Activated naive CD4-positive, alpha-beta T cell treated with anti-CD3 and anti-CD28 coated beads, Interleukin-2, amount 50 U/mL, for 16 hours (primary cell): ENCODE data around the gene HYPK.
"Not testable (repeated sequence)": the region's sequence is repeated elsewhere in the genome, so short reads cannot be mapped to it uniquely, and the experiment has no call there.

ENCODE experiments used
- DNase-seq: peaks from one replicate; pipeline ENCODE4 v3.0.0-alpha.2; 2020

Gene HYPK

DNA sequence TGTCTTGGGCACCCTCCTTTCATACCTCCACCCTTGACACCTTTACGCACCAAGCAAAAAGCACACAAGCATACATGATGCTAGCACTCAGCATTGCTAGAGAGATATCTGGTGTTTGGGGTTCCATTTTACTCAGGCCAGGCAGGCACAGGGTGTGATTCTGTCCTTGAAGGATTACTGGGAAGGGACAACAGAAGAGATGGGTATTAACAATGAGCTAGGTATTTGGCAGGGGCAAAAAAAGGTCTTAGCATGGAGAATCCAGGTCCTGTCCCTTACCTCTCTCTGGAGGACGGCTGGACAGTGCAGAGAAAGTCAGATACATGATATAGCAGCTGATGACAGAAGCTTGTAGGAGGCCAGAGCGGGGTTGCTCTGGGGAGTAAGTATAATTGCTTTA is 3.8 kb upstream of the HYPK start:
- no peak for DNase-seq

GRCh38 chr15:43799209-43799944 is 1.0 kb upstream of the HYPK start:
- DNase-seq, result no peak

DNA sequence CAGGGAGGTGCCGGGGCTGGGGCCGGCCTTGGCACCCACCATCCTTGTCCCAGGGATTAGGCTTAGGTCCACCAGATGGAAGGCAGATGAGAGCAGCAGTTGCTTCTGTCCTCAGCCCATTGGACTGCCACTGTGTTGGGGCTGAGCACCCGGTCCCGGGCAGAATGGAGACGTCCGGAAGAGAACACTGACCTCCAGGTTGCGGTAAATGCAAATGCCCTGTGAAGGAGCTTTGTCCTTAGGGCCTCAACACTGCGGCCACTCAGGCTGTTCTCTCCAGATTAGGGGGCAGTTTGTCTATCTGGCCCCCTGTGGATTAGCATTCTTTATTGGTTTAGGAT is 484 bp upstream of the HYPK start, which contains the start of gene SERINC4:
Gene SERINC4 (minus strand): TSS at position 276 of the 341 bp plus-strand sequence. CDS start 234 bp downstream, at position 42.
- no peak for DNase-seq

- DNase-seq, result not testable (repeated sequence)
Observed at GRCh38 chr15:43802676-43803075, 2.3 kb downstream of the HYPK start.

- no peak for DNase-seq
Observed at GRCh38 chr15:43808435-43808950, 8.1 kb downstream of the HYPK start.

- DNase-seq, result no peak
Observed at GRCh38 chr15:43808960-43809678, 8.7 kb downstream of the HYPK start.

DNA sequence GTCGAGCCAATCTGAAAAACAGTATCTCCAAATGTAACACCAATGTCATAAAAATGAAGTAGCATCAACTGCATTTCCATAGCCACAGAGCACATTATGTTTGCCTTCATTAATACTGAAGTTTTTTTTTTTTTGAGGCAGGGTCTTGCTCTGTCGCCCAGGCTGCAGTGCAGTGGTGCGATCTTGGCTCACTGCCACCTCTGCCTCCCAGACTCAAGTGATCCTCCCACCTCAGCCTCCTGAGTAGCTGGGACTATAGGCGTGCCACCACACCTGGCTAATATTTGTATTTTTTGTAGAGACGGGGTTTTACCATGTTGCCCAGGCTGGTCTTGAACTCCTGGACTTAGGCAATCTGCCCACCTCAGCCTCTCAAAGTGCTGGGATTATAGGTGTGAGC is 14.7 kb downstream of the HYPK start:
- DNase-seq, result not testable (repeated sequence)

GRCh38 chr15:43821505-43821904 is 21.1 kb downstream of the HYPK start:
- no peak for DNase-seq

- peak; percentile 89 for DNase-seq
Observed at GRCh38 chr15:43824302-43825246, 24.2 kb downstream of the HYPK start, which contains the start of gene MFAP1. Gene MFAP1 (minus strand): TSS chr15:43824690. CDS start chr15:43824569, 121 bp downstream.

- DNase-seq, result not testable (repeated sequence)
Observed at GRCh38 chr15:43825305-43825704, 24.9 kb downstream of the HYPK start.

- no peak for DNase-seq
Observed at GRCh38 chr15:43826029-43826507, 25.7 kb downstream of the HYPK start.

GRCh38 chr15:43826508-43827341 is 26.3 kb downstream of the HYPK start, which contains the start of gene WDR76:
Gene WDR76 (plus strand): TSS chr15:43827002. CDS start chr15:43827033, 31 bp downstream.
- peak; percentile 65 for DNase-seq

- no peak for DNase-seq
Observed at GRCh38 chr15:43828061-43828657, 27.8 kb downstream of the HYPK start.

- DNase-seq, result not testable (repeated sequence)
Observed at GRCh38 chr15:43829951-43830540, 29.6 kb downstream of the HYPK start.

GRCh38 chr15:43830691-43831275 is 30.4 kb downstream of the HYPK start:
- DNase-seq, result not testable (repeated sequence)

GRCh38 chr15:43831519-43832052 is 31.2 kb downstream of the HYPK start:
- DNase-seq, result not testable (repeated sequence)

GRCh38 chr15:43832485-43832884 is 32.1 kb downstream of the HYPK start:
- not testable (repeated sequence) for DNase-seq

DNA sequence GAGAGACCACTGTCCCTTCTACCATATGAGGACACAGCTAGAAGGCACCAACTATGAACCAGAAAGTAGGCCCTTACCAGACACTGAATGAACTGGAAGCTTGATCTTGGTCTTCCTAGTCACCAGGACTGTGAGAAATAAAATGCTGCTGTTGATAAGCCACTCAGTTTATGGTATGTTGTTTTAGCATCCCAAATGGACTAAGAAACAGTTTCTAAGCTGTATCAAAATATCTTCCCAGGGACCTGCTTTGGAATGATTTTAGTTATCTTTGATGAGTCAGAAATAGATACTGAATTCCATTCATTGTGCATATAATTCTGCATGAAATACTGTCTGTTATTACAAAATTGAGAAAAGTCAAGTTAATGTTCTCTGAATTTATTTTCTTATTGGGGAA is 45.0 kb downstream of the HYPK start:
- DNase-seq, result no peak

- no peak for DNase-seq
Observed at GRCh38 chr15:43851251-43851650, 50.9 kb downstream of the HYPK start.

DNA sequence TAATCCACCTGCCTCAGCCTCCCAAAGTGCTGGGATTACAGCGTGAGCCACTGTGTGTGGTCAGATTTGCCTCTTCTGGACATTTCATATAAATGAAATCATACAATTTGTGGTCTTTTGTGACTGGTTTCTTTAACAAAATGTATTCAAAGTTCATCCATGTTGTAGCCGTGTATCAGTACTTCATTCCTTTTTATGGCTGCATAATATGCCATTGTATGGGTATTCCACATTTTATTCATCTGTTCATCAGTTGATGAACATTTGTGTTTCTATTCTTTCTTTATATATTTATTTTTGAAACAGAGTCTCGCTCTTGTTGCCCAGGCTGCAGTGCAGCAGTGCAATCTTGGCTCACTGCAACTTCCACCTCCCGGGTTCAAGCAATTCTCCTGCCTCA is 52.2 kb downstream of the HYPK start:
- DNase-seq, result no peak
